ENCODE results near the gene MOSMO. TPM values are rescaled to one million over a fixed set of nuclear protein-coding genes. Genes with fewer than 3 reads are reported as not detected.

Gene MOSMO
- polyA plus RNA-seq, 1 of the 3 experiments (the other 2 are of a cell fraction), result 8.0 TPM

- Histone ChIP-seq H3K27me3 (ENCODE audit: insufficient read depth) (no peaks in the 10 kb centered on the region), H3K36me3 (replicated peaks in 1 of 2; ENCODE audit: control insufficient read depth in 1 of 2, insufficient read depth in 2 of 2, low read length in 1 of 2) (peaks cover 0 to 22% of the 10 kb centered on the region in 2 experiments), H3F3A (replicated peaks; ENCODE audit: insufficient read depth) (no peaks in the 10 kb centered on the region), H3K4me2 (no peak overlapping the region), H3K9ac (no peak overlapping the region), H3K4me3 (ENCODE audit: low read depth in 2 of 2, low read length in 1 of 2) (no peak overlapping the region), H2AFZ (ENCODE audit: low read depth) (no peak overlapping the region), H3K9me3 (no peaks in the 10 kb centered on the region), H3K4me1 (ENCODE audit: control insufficient read depth in 1 of 2, insufficient read depth in 2 of 2, low read depth in 1 of 2, low read length in 1 of 2) (peaks cover 0 to 6% of the 10 kb centered on the region in 2 experiments; a peak in 1 of 4 replicates), H4K20me1 (ENCODE audit: insufficient read depth) (no peaks in the 10 kb centered on the region; the same call in 1 of the 2 replicates), H3K79me2 (ENCODE audit: insufficient read depth) (peaks cover 11% of the 10 kb centered on the region), H3K9me2 (no peaks in the 10 kb centered on the region), H3K27ac (ENCODE audit: low read depth in 2 of 2, low read length in 1 of 2) (no peak overlapping the region)
- no peak for TF ChIP-seq ELF1 (IDR thresholded peaks at IDR 0.05)
- no peak for TF ChIP-seq FOXM1 (IDR thresholded peaks at IDR 0.05; ENCODE audit: low read depth)
- no peak for TF ChIP-seq EZH2phosphoT487 (IDR thresholded peaks at IDR 0.05; ENCODE audit: borderline replicate concordance, low read depth)
- TF ChIP-seq MAX (IDR thresholded peaks at IDR 0.05; ENCODE audit: low read depth), result no peak
- no peak for TF ChIP-seq EP300 (IDR thresholded peaks at IDR 0.05; ENCODE audit: borderline replicate concordance in 1 of 2, low read depth in 1 of 2, low read length in 1 of 2)
- no peak for TF ChIP-seq SIN3A (IDR thresholded peaks at IDR 0.05; ENCODE audit: borderline replicate concordance, low read depth, low read length)
- TF ChIP-seq, protein P1, sequence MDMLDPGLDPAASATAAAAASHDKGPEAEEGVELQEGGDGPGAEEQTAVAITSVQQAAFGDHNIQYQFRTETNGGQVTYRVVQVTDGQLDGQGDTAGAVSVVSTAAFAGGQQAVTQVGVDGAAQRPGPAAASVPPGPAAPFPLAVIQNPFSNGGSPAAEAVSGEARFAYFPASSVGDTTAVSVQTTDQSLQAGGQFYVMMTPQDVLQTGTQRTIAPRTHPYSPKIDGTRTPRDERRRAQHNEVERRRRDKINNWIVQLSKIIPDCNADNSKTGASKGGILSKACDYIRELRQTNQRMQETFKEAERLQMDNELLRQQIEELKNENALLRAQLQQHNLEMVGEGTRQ (IDR thresholded peaks at IDR 0.05; ENCODE audit: borderline replicate concordance, low read depth, low read length), result no peak
- TF ChIP-seq GABPA (IDR thresholded peaks at IDR 0.05; ENCODE audit: low read depth), result no peak
- no peak for DNase-seq
- POLR2A ChIA-PET, result no interaction called here
- WGBS (ENCODE audit: low lambda C conversion rate), result 100% methylated on average over 1 of the region's 1 CpG
- CTCF ChIA-PET, result interaction anchor here (0.5 to 6.0 kb wide), 7 partner anchors 9 to 1422 kb away, joined by 3 to 209 read pairs (median 4); partner anchors contain the start of gene PDZD9
These were observed 67.9 kb downstream of the MOSMO start for GRCh38 chr16:22075776-22076175.

DNA sequence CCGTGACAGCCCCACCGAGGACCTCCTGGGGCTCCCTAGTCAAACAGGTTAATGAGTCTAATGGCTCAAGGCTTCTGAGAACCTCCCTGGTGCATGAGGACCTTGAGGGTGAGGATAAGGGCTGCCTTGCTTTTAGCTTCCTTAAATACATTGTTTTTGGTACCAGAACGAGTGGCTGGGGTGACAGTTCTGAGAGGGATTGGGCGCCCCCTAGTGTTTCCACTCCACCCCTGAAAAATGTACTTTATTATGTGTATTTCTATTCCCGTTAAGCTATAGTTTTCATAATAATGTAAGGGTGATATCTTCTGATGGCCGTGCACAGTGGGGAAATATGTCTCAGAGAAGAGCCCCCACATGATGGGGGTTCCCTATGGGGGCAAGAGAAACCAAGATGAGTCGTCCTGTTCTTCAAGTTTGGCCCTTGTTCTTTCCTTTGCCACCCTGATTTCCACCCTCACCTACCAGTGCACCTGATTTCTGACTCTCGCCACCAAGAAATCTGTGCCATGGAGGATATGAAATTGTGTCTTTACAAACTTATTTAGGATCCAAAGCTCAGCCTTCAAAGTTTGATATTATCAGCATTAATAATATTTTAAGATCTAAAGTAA lies 69.9 kb downstream of the MOSMO start:
- Histone ChIP-seq H3K9me2 (no peaks in the 10 kb centered on the region), H3K4me1 (ENCODE audit: control insufficient read depth in 1 of 2, insufficient read depth in 2 of 2, low read depth in 1 of 2, low read length in 1 of 2) (no peaks in the 10 kb centered on the region), H2AFZ (ENCODE audit: low read depth) (no peak overlapping the region), H3F3A (replicated peaks; ENCODE audit: insufficient read depth) (no peaks in the 10 kb centered on the region), H3K9me3 (no peaks in the 10 kb centered on the region), H3K36me3 (replicated peaks in 1 of 2; ENCODE audit: control insufficient read depth in 1 of 2, insufficient read depth in 2 of 2, low read length in 1 of 2) (peaks cover 0 to 24% of the 10 kb centered on the region in 2 experiments), H3K4me3 (ENCODE audit: low read depth in 2 of 2, low read length in 1 of 2) (no peak overlapping the region; a peak in 1 of 4 replicates), H3K79me2 (ENCODE audit: insufficient read depth) (0 out of 2 replicates have a peak, but pooled peaks cover 4% of the 10 kb centered on the region), H3K27me3 (ENCODE audit: insufficient read depth) (no peaks in the 10 kb centered on the region), H3K9ac (no peak overlapping the region), H4K20me1 (ENCODE audit: insufficient read depth) (no peaks in the 10 kb centered on the region), H3K4me2 (no peak overlapping the region), H3K27ac (ENCODE audit: low read depth in 2 of 2, low read length in 1 of 2) (no peak overlapping the region)
- ChIA-PET CTCF (interaction anchor here (0.6 to 6.0 kb wide), 59 partner anchors 9 to 474 kb away, joined by 3 to 209 read pairs (median 5); partner anchors contain the start of genes MOSMO, PDZD9, POLR3E and SDR42E2), POLR2A (interaction anchor here (0.8 to 1.1 kb wide), 3 partner anchors 10 to 70 kb away, joined by 3 to 7 read pairs (median 5); partner anchors contain the start of gene MOSMO)
- WGBS (ENCODE audit: low lambda C conversion rate), result 42% methylated on average over 8 of the region's 8 CpGs
- TF ChIP-seq, protein P2, sequence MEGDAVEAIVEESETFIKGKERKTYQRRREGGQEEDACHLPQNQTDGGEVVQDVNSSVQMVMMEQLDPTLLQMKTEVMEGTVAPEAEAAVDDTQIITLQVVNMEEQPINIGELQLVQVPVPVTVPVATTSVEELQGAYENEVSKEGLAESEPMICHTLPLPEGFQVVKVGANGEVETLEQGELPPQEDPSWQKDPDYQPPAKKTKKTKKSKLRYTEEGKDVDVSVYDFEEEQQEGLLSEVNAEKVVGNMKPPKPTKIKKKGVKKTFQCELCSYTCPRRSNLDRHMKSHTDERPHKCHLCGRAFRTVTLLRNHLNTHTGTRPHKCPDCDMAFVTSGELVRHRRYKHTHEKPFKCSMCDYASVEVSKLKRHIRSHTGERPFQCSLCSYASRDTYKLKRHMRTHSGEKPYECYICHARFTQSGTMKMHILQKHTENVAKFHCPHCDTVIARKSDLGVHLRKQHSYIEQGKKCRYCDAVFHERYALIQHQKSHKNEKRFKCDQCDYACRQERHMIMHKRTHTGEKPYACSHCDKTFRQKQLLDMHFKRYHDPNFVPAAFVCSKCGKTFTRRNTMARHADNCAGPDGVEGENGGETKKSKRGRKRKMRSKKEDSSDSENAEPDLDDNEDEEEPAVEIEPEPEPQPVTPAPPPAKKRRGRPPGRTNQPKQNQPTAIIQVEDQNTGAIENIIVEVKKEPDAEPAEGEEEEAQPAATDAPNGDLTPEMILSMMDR (IDR thresholded peaks at IDR 0.05), result peak; percentile 94
- TF ChIP-seq RXRA (IDR thresholded peaks at IDR 0.05; ENCODE audit: borderline replicate concordance, low read depth), result 0 out of 2 replicates have a peak, but pooled peaks have one; percentile 7
- peak; percentile 83 for TF ChIP-seq RAD21 (IDR thresholded peaks at IDR 0.05; ENCODE audit: low read length)
- TF ChIP-seq, protein P3, sequence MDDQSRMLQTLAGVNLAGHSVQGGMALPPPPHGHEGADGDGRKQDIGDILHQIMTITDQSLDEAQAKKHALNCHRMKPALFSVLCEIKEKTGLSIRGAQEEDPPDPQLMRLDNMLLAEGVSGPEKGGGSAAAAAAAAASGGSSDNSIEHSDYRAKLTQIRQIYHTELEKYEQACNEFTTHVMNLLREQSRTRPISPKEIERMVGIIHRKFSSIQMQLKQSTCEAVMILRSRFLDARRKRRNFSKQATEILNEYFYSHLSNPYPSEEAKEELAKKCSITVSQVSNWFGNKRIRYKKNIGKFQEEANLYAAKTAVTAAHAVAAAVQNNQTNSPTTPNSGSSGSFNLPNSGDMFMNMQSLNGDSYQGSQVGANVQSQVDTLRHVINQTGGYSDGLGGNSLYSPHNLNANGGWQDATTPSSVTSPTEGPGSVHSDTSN (IDR thresholded peaks at IDR 0.05), result no peak
- 0 out of 2 replicates have a peak, but pooled peaks have one; percentile 26 for TF ChIP-seq MXI1 (IDR thresholded peaks at IDR 0.05; ENCODE audit: low read depth, low read length)
- TF ChIP-seq SMC3 (IDR thresholded peaks at IDR 0.05; ENCODE audit: low read depth, low read length), result peak; percentile 74
- peak; percentile 69 for DNase-seq
